LoVo (cell line): Measurements from ENCODE around the gene BRPF3.

ENCODE experiments used
- DNase-seq: peaks from one replicate; pipeline ENCODE4 v3.0.0-alpha.2; 2016; ENCODE audit warnings: low spot score

BRPF3 gene

DNA sequence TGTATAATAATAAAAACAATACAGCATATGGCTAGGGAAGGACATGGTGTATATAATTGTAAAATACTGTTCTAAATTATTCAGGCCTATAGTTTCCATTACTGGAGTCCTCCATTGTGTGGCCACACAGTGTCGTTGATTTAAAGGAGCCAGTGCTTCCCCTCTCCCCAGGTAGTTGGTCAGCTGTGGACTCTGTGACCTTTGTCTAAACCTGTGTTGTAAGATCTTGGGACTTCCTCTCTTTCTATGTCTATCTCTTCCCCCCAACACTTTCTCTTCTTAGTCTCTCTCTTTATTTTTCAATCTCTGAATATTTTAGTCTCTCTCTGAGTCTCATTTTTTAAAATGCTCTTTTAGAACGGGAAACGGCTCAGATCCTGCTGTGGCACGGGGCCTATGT is 35.6 kb downstream of the BRPF3 start:
- no peak for DNase-seq

- no peak for DNase-seq
Observed at GRCh38 chr6:36235309-36235708, 38.8 kb downstream of the BRPF3 start.

DNA sequence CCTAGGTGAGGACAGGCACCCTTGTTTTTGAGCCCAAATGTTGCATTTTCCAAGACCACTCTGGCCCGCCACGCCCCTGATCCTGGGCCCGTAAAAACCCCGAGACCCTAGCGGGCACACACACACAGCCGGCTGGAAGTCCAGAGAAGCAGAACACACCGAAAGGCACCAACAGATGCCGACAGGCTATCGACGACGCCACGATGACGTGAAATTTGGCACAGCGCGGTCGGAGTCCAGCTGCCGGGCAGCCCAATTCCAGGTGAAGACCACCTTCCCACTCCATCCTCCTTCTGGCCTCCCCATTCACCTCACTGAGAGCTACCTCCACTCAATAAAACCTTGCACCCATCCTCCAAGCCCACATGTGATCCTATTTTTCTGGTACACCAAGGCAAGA is 39.3 kb downstream of the BRPF3 start:
- DNase-seq, result no peak

DNA sequence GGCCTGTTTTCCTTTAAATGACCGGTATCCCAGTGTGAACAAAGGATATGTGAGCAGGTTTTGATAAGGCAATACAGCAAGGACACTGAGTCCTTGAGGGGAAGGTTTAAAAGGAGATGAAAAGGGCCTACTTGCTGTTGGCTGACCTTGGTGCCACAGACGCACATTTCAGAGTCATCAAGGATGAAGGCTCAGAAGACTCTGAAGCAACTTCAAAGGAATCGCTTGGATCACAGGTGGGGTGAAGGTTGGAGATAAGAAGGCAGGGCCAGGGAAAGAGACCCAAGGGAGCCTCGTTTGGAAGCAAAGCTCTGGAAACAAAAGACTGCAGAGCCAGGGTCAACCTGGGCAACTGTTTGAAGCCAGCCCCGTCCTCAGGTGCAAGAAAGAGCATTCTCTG is 43.2 kb downstream of the BRPF3 start:
- DNase-seq, result no peak

DNA sequence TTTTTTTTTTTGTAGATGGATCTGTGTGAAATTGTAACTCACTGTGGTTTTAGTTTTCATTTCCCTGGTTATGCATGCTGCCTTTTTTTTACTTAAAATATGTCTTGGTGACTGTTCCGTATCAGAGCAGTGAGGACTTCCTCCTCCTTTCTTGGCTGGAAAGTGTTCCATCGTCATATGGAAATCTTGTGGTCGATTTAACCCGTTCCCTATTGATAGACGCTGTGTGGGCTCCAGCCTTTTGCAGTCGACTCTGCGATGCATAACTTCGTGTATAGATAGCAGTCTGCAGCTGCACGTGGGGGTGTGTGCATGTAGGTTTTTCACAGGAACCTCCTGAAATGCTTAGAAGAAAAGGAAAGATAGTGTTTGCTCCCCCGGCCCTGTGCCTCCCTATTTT is 45.2 kb downstream of the BRPF3 start:
- DNase-seq, result no peak

GRCh38 chr6:36242161-36242560 is 45.6 kb downstream of the BRPF3 start:
- no peak for DNase-seq

DNA sequence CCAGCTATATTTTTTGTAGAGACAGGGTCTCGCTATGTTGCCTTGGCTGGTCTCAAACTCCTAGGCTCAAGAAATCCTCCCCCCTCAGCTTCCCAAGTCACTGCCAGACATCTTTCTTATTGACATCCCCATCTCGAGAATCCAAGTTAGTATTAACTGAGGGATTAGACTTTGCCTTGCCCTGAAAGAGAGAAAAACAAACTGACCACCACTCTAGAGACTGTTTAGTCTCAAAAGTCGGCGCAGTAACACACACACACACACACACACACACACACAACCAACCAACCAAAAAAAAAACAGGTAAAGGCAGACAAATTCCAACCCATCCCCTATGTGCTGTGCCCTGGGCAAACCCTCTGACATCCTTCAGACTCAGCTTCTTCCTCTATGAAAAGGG is 46.1 kb downstream of the BRPF3 start:
- no peak for DNase-seq

DNA sequence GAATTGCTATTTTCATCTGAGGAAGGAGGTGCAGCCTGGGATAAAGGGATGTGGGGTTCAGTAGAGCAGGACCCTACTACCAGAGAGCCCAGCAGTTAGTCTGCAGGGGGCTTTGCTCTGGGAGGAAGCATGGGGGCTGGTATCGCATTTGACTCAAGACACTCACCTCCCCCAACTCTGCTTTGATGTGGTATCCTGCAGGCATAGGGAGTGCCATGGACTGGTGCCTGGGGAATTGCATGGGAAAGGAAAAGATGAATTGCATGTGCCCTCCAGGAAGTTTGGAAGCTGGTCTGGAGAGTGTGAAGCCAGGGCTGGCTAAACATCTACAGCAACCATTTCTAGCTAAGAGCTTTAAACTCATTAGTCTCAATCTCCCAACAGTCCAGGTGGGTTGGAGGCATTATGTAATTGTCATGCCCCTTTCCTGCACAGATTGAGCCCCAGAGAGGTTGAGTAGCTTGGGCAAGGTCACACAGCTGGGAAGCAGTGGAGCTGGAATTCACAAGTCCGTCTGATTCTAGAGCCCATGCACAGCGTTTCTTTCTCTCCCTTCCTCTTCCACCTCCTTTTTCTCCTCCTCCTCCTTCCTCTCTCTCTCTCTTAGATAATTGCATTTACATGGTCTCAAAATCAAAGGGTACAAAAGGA is 47.1 kb downstream of the BRPF3 start:
- no peak for DNase-seq

- no peak for DNase-seq
Observed at GRCh38 chr6:36244641-36245280, 48.2 kb downstream of the BRPF3 start.

DNA sequence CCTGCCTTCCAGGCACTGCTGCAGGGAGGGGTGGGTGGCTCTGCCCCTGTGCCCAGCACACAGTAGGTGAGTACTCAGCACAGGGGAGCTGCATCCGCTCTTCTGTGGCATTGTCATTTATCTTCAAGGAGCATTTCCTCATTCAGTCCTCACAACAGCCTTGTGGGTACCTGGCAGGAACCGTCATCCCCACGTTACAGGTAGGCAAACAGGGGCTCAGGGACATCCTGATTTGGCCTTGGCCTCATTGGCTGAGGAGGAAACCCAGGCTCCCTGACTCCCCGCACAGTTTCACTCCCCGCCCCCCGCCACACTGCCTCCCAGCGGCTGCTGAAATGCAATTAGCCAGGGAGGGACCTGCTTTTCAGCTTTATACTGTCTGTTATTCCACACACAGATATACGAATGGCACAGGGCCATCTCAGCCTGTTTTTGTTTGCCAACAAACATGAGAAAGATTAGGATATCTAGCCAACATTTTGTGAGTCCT is 49.1 kb downstream of the BRPF3 start:
- no peak for DNase-seq

DNA sequence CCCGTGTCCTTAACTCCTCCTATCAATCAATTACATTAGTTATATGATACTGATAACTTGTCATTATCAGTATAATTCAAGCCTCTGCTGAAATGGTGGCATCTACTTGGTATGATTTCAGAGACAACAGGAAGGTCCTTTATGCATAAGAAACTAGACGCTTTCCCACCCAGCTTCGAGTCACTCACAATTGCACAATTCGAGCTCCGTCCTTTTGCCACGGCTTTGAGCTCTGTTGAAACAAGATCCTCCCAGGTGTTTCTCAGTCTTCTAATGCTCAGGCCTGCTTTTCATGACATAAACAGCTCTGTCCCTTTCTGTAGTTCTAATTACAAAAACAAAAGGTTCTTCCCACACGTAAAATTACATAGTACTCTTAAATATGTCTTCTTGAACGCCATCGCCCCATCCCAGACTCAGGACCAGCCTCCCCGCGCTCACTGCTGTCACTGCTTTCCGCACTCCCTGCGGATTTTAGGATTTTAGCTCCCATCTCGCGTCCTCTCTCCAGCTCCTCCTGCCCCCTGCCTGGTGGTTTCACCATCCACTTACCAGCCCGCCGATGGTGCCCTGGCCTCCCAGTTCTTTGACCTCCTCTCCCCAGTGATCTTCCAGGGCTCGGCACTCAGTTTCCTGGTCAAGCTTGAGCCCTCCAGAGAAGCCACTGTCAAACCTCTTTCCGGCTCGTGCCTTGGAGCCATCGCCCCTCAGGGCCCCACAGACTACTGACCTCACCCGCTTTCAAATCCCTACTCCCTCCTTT is 50.1 kb downstream of the BRPF3 start:
- no peak for DNase-seq

GRCh38 chr6:36247693-36248092 is 51.1 kb downstream of the BRPF3 start:
- DNase-seq, result no peak

- DNase-seq, result no peak
Observed at GRCh38 chr6:36248980-36249379, 52.4 kb downstream of the BRPF3 start.

- DNase-seq, result no peak
Observed at GRCh38 chr6:36249536-36249935, 53.0 kb downstream of the BRPF3 start.

- no peak for DNase-seq
Observed at GRCh38 chr6:36252005-36252404, 55.5 kb downstream of the BRPF3 start.

DNA sequence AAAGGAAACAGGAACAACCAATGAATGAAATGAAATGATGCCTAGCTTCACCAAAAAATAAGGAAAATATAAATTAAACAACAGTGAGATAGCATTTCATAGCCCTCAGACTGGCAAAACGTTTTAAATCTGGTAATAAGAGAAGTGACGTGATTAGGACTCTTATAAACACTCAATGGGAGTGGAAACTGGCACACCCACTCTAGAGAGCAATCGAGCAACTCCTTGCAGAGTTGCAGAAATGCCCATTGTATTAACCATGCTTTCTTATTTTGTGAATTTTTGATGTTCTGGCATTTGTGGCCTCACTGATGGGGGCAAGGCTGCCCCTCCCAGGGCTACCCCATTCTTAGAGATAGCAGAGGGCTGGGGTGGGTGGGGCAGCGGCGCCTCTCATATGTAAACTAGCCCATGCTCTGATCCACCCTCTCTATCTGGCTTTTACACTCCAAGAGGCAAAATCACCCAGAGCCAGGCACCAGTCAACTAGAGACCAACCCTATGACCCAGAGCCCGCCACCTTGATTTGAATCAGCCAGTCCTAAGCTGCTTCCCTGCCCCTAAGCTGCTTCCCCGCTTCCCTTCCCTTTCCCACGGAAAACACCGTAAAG is 67.0 kb downstream of the BRPF3 start:
- no peak for DNase-seq

DNA sequence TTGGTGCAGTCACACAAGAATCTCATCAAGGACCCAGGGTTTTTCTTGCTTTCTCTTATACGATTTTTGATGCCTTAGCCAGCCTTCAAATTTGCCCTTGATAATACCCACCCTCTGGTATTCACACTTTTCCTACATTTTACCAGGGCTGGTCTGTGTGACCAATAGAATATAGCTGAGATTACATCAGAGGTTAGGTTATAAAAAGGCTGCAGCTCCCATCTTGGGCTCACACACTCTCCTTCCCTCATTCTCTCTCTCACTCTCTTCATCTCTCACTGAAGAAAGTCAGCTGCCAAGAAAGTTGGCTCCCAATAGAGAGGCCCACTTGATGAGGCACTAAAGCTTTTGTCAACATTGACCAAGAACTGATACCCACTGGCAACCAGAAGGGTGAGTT is 69.2 kb downstream of the BRPF3 start:
- DNase-seq, result no peak

GRCh38 chr6:36266913-36267644 is 70.5 kb downstream of the BRPF3 start:
- DNase-seq, result no peak

DNA sequence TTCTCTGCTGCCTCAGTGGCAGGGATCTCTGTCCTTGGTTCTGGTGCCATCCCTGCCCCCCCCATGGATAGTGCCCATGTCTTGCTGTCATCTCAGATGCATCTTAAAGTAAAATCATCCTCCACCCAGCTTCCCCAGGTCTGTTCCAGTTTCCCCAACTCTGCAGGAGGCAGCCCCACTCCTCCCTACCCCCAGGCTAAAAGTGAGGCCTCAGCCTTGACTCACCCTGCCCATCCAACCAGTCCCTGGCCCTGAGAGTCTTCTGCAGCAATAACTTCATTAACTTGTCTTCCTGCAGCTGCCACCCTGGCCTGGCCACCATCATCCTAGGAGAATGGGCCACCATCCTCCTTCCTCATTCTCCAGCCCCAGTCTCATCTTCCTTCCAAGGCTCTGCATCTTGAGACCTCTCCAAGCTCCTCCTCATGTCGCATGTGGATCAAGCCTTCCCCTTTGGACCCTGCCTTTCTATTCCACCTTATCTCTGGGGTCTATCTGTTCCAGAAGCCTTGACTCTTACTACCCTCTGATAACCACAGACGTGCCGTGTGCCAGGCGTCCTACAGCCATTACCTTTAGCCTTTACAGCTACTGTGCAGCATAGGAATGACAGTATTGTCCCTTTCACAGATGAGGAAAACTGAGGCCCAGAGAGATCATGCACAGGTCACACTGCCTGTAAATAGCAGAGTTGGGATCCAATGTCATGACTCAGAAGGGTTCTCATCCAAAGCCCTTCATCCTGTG is 71.4 kb downstream of the BRPF3 start:
- DNase-seq, result no peak

DNA sequence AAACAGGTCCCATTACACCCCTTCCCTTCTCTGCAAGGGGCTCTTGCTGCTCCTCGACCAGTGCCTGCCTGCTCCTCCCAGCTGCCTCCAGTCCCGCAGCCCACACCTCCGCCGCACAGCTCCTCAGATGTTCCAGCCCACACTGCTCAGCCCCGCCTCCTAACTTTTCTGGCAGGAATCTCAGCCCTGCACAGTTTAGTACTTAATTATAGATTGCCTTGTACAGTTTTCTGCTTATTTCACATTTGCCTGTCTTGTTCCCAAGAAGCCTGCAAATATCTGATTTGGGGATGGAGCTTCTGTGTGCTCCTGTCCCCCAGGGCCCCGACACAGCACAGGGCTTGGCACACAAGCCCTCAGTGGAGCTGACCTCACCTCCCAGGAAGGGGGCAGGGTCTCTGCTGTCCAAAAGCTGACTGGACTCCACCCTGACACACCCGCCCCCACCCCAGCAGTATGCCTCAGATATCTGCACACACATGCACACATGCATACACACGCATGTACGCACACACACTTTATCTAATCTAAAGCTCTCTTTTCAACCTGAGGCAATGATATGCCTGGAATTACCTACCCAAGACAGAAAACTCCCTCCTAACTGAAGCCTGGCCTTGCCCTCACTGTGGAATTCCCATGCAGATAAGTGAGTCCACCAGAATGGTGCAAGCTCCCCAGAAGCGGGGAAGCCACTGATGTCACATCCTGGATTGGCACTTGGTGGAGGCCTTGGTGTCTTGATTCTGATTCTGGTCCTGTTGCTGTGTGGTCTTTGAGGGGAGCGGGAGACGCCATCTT is 72.1 kb downstream of the BRPF3 start:
- DNase-seq, result no peak
